ENCODE data around the gene GLB1L. TPM values are rescaled to one million over a fixed set of nuclear protein-coding genes. Genes with fewer than 3 reads are reported as not detected.

Gene GLB1L
- total RNA-seq (2021; fragmentation: NEBNext Ultra II Directional; extraction: Animal tissue kit (Norgen Biotek cat#: 25700)) = 1 to 10 TPM; 4.4 to 7.6 (median 5.5) TPM
- long read RNA-seq, partial matches to known transcripts = 2 of 9 reads
- long read RNA-seq, other reads (novel, unspliced or antisense) = 2 of 9 reads

DNA sequence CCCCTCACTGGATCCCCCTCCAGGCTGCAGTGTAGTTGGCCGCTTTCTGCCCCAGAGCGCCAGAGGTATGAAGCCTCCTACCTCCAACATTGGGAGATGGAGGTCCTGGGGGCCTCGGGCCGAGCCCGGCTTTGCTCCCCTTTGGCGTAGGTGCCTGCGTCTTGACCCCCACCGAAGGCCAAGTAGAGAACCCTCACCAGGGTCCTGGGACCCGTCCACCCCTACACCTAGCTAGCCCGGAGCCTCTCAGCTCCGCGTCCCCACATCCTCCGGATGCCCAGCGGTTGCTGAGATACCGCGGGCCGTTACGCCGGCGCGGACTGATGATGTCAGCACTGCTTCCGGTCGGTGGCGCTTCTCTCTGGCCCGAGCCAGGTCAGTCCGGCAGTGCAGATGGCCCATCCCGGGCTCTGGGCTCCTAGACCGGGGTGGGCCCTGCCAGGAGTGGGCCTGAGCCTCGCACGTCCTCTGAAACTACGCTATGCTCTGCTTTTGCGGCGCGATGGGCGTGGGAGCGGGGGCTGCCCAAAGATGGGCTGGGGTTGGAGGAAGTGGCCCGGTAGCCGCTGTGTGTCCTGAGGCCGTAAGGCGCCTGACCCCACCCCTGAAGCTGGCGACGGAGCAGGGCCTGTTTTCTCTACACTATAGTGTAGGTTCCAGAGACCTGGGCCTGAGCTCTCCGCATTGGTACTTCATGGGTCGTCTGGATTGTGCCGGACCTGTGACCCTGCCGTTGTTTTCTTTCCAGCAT lies at the start of gene GLB1L, which contains the start of gene STK16:
Gene GLB1L (minus strand): TSS at position 297 of the 751 bp plus-strand sequence. CDS start 1,871 bp downstream, outside the sequence.
Gene STK16 (plus strand): TSS at position 332 of the 751 bp plus-strand sequence. CDS start 521 bp downstream, outside the sequence.
- peaks cover 6% of the 10 kb centered on the region; the same call in 1 of the 2 replicates for H3K36me3 Mint-ChIP-seq (ENCODE audit: low read depth)
- peak within 1 kb of the TSS; percentile 97 for H3K4me3 Mint-ChIP-seq
- DNase-seq = peak; percentile 92
- H3K27me3 Mint-ChIP-seq (ENCODE audit: insufficient read depth) = peaks cover 3% of the 10 kb centered on the region; the same call in 1 of the 2 replicates
- peak within 1 kb of the TSS; percentile 97 for H3K27ac Mint-ChIP-seq
- peaks cover 31% of the 10 kb centered on the region for H3K4me1 Mint-ChIP-seq (ENCODE audit: low read depth)
- no peaks in the 10 kb centered on the region for H3K9me3 Mint-ChIP-seq
- TF ChIP-seq, protein P1, sequence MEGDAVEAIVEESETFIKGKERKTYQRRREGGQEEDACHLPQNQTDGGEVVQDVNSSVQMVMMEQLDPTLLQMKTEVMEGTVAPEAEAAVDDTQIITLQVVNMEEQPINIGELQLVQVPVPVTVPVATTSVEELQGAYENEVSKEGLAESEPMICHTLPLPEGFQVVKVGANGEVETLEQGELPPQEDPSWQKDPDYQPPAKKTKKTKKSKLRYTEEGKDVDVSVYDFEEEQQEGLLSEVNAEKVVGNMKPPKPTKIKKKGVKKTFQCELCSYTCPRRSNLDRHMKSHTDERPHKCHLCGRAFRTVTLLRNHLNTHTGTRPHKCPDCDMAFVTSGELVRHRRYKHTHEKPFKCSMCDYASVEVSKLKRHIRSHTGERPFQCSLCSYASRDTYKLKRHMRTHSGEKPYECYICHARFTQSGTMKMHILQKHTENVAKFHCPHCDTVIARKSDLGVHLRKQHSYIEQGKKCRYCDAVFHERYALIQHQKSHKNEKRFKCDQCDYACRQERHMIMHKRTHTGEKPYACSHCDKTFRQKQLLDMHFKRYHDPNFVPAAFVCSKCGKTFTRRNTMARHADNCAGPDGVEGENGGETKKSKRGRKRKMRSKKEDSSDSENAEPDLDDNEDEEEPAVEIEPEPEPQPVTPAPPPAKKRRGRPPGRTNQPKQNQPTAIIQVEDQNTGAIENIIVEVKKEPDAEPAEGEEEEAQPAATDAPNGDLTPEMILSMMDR (IDR thresholded peaks at IDR 0.05) = no peak

DNA sequence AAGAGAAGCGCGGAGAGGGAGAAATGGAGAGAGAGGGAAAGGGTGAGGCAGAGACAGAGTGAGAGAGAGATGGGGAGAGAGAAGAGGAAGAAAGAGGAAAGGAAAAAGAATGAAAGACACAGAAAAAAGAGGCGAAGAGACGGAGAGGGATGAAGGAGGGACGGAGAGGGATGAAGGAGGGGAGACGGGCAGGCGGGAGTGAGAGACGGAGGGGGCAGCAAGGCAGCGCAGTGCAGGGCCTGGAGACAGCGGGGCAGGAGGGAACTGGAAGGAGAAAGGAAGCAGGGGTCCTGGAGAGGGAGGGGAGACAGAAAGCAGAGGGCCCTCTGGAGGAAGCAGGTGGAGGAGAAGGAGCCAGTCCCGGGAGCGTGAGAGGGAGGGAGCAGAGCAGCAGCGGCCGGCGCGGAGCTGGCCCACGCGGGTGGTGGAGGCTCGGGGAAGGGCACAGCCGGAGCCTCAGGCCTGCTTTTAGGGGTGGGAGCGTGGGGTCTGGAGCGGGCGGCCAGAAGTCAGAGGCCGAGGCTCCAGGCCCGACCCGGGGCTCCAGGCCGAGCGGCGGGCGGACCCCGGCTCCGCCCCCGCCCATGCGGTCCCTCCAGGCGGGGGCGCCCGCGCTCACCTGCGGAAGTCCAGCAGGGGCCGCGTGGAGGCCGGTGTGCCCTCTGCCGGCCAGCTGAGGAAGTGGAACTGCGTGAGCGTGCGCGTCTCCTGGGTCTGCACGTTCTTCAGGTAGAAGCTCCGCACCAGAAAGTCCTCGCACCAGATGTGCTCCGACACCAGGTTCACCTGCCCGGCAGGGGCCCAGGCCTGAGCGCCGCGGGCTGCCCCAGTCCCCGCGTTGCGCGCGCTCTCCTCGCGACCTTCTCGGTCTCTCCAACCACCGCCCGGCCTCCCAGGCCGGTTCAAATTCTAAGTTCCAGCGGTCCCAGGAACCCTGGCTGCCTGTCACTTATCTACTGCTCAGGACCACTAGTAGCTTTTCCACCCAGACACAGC lies 49.4 kb upstream of the GLB1L start:
- H3K9me3 Mint-ChIP-seq = no peaks in the 10 kb centered on the region
- H3K27ac Mint-ChIP-seq = peak overlapping the region; percentile 49
- peaks cover 11% of the 10 kb centered on the region for H3K4me1 Mint-ChIP-seq (ENCODE audit: low read depth)
- TF ChIP-seq, protein P1 (IDR thresholded peaks at IDR 0.05) = peak; percentile 100
- no peaks in the 10 kb centered on the region for H3K36me3 Mint-ChIP-seq (ENCODE audit: low read depth)
- DNase-seq = peak; percentile 53
- H3K27me3 Mint-ChIP-seq (ENCODE audit: insufficient read depth) = peaks cover 4% of the 10 kb centered on the region
- peak overlapping the region; percentile 78 for H3K4me3 Mint-ChIP-seq

DNA sequence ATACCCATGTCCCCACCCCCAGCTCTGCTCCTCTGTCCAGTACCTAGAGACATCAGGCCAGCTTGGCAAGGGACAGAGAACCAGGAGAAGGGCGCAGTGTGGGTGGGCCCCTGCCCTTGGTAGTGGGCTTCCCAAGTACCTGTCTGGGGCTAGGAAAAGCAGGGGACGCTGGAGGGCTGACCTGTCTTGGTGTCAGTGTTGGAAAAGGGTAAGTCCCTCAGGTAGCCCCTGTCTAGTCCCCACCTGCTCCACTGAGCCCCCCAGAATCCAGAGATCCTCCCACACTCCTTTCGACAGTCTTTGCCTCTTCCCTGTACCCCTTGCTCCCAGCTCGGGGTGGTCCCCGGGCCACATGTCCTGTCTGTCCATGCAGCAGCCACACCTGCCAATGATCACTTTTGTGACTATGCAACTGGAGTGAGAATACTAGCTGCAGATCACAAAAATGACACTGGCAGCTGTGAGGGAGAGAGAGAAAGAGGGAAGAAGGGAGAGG lies 48.5 kb upstream of the GLB1L start:
- H3K36me3 Mint-ChIP-seq (ENCODE audit: low read depth) = no peaks in the 10 kb centered on the region
- H3K4me1 Mint-ChIP-seq (ENCODE audit: low read depth) = peaks cover 16% of the 10 kb centered on the region
- H3K27ac Mint-ChIP-seq = no peak overlapping the region
- H3K9me3 Mint-ChIP-seq = no peaks in the 10 kb centered on the region
- TF ChIP-seq, protein P1 (IDR thresholded peaks at IDR 0.05) = no peak
- no peak for DNase-seq
- peak overlapping the region; percentile 69 for H3K4me3 Mint-ChIP-seq
- H3K27me3 Mint-ChIP-seq (ENCODE audit: insufficient read depth) = peaks cover 5% of the 10 kb centered on the region

DNA sequence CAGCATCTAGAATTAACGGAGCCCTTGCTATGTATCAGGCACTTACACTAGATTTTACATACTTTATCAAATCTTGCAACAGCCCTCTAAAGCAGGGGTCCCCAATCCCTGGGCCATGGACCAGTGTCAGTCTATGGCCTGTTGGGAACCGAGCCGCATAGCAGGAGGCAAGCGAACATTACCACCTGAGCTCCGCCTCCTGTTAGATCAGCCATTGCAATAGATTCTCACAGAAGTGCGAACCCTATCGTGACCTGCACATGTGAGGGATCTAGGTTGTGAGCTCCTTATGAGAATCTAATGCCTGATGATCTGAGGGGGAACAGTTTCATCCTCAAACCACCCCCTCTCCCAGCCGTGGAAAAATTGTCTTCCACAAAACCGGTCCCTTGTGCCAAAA lies 47.4 kb upstream of the GLB1L start:
- no peak overlapping the region for H3K27ac Mint-ChIP-seq
- peaks cover 16% of the 10 kb centered on the region for H3K4me1 Mint-ChIP-seq (ENCODE audit: low read depth)
- H3K4me3 Mint-ChIP-seq = no peak overlapping the region
- H3K27me3 Mint-ChIP-seq (ENCODE audit: insufficient read depth) = peaks cover 6% of the 10 kb centered on the region
- H3K9me3 Mint-ChIP-seq = no peaks in the 10 kb centered on the region
- no peak for DNase-seq
- TF ChIP-seq, protein P1 (IDR thresholded peaks at IDR 0.05) = no peak
- no peaks in the 10 kb centered on the region for H3K36me3 Mint-ChIP-seq (ENCODE audit: low read depth)

DNA sequence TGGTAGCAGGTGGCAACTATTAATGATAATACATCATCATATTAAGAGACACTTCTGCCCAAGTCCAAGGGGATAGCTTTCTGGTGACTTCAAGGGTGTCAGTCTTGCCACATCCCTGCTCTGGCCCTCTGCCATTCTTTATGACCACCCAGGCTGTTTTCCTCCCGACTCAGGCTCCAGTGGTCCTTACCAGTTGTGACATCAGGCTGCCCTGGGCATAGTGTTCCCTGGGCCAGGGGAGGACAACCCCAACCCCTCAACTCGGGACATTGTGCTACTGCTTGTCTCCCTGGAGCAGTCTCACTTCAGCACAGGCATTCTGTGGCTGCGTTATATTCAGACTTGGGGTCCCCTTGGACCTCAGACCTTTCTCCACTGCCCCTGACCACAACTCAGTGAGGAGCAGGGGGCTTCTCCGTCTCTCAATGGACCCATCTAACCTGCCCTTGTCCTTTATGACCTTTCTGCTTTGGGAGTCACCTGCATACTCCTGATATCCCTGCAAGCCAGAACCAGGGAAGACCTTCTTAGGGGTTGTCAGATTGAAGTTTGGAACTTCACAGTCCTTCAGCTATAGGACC lies 46.8 kb upstream of the GLB1L start:
- no peaks in the 10 kb centered on the region for H3K9me3 Mint-ChIP-seq
- TF ChIP-seq, protein P1 (IDR thresholded peaks at IDR 0.05) = no peak
- H3K4me1 Mint-ChIP-seq (ENCODE audit: low read depth) = peaks cover 16% of the 10 kb centered on the region
- peaks cover 9% of the 10 kb centered on the region for H3K27me3 Mint-ChIP-seq (ENCODE audit: insufficient read depth)
- no peaks in the 10 kb centered on the region for H3K36me3 Mint-ChIP-seq (ENCODE audit: low read depth)
- no peak overlapping the region for H3K27ac Mint-ChIP-seq
- DNase-seq = no peak
- no peak overlapping the region for H3K4me3 Mint-ChIP-seq

Data from HFFc6 (cell line).